Measurements from ENCODE around the gene ESYT3. TPM values are rescaled to one million over a fixed set of nuclear protein-coding genes. Genes with fewer than 3 reads are reported as not detected.
"Not testable (repeated sequence)": the region's sequence is repeated elsewhere in the genome, so short reads cannot be mapped to it uniquely, and the experiment has no call there.

ESYT3 gene
- total RNA-seq, 1 experiment from 2014 or later = 5.6 TPM

DNA sequence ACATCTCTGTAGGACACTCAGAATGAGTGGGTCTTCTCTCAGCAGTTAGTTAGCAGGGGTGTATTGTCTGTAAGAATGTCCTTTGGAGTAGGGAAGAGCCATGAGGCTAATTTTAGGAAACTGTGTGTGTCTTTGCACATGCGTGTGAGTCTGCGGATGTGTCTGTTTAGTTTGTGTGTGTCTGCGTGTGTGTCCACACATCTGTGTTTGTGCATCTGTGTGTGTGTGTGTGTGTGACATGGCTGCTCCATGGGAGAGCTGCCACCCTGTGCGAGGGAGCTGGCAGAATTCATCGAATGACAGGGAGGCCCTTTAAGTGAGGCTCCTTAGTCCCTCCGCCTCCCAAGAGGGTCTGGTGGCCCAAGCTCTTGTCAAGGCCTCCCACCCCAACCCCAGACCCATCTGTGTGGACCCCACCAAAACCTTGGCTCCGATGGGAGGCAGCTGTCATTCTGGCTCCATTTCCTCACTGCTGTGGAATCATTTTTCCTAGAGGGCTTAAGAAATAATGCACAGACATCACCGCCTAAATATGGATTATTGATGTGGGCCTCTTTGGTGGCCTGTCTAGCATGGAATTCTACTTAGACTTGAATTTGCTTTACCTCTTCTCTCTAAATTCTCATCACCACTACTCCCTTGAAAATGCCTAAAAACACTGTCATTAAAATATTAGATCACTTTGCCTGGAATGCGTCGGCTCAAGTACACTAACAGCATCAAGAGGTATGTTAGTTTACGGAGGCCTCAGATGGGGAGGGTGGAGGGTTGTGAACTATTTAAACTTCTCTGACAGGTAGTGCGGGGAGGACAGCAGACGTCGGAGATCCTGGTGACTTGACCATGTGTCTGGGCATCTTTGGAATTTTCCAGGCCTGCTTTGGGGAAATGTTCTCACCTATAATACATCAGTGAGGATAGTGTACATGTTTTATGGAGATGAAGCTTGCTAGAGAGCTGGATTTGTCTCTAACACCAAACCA lies 9.4 kb downstream of the ESYT3 start:
- DNase-seq = peak; percentile 14
- Histone ChIP-seq H3K4me3 (ENCODE audit: insufficient read depth, low read depth, low read length) (no peak overlapping the region), H3K36me3 (replicated peaks; ENCODE audit: control insufficient read depth, insufficient read depth, low read length) (no peaks in the 10 kb centered on the region), H3K27me3 (ENCODE audit: control insufficient read depth, insufficient read depth, low read length) (no peaks in the 10 kb centered on the region)

DNA sequence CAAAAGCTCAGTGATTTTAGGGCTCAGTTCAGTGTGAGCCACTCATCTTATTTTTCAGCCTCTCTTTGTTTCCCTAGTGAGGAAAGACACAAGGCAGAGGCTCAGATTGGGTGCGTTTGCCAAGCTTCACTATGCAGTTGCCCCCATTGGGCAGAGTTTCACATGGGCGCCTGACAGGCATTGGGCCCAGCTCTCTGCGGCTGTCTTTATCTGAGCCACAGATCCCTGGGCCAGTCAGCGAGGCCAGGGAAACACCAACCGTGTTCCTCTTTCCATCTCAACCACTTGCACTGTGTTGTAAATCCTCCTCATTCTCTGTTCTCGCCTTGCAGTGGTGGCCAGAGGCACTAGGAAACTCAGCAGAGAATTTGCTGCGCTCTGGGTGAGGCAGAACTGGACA lies 10.8 kb downstream of the ESYT3 start:
- H3K36me3 ChIP-seq (replicated peaks; ENCODE audit: control insufficient read depth, insufficient read depth, low read length) = no peaks in the 10 kb centered on the region
- DNase-seq = no peak
- no peaks in the 10 kb centered on the region for H3K27me3 ChIP-seq (ENCODE audit: control insufficient read depth, insufficient read depth, low read length)
- H3K4me3 ChIP-seq (ENCODE audit: insufficient read depth, low read depth, low read length) = no peak overlapping the region

DNA sequence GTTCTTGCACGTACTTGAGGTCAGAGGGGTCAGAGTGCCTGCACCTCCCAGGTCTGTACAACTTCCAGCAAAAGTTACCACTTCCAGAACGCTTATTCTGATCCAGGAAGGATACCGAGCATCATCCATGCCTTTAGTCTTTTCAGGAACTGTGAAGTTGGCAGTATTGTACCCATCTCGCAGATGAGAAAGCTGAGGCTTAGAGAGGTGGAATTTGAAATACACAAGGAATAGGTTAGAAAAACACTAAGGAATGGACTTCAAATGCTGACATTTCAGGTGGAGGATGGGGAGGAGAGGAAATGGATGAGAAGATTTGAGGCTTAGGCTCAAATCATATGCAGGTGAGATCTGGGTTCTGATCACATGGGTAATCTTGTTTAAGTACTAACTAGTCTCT lies 11.2 kb downstream of the ESYT3 start:
- DNase-seq = no peak
- no peak overlapping the region for H3K4me3 ChIP-seq (ENCODE audit: insufficient read depth, low read depth, low read length)
- H3K27me3 ChIP-seq (ENCODE audit: control insufficient read depth, insufficient read depth, low read length) = no peaks in the 10 kb centered on the region
- no peaks in the 10 kb centered on the region for H3K36me3 ChIP-seq (replicated peaks; ENCODE audit: control insufficient read depth, insufficient read depth, low read length)

DNA sequence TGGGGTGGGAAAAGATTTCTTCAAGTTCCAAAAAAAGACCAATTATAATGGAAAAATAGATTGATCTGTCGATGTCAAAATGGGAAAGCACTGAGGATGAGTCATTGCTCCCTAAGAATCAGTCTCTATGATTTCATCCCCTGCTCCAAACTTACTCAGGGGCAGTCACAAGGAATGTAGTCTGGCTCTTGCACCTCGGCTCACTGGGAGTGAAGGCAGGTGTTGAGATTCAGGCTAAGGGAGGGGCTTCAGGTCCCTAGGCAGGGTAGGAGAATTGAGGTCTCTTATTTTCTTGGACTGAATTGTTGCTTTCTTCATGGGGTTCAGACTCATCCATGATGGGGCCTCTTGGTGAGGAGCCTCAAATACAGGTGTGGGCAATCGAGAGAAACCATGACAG lies 14.2 kb downstream of the ESYT3 start:
- no peak for DNase-seq
- Histone ChIP-seq H3K36me3 (replicated peaks; ENCODE audit: control insufficient read depth, insufficient read depth, low read length) (no peaks in the 10 kb centered on the region), H3K4me3 (ENCODE audit: insufficient read depth, low read depth, low read length) (no peak overlapping the region), H3K27me3 (ENCODE audit: control insufficient read depth, insufficient read depth, low read length) (no peaks in the 10 kb centered on the region)

DNA sequence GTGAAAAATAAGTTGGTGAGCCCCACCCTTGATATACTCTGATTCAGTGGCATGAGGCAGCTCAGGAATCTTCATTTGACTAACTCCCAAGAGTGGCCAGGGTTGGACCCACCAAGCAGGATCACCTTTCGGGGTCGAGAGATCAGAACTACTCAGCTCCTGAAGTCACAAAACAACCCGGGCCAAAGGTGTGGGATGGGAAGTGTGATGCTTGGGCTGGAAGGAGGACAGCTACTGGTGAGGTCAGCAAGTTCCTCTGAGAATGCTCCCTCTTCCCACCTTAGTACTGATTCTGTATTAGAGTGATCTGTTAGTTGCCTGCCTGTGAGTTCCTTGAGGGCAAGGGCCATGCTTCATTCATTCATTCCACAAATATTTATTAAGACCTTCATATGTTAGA lies 15.1 kb downstream of the ESYT3 start:
- no peak overlapping the region for H3K4me3 ChIP-seq (ENCODE audit: insufficient read depth, low read depth, low read length)
- H3K27me3 ChIP-seq (ENCODE audit: control insufficient read depth, insufficient read depth, low read length) = no peaks in the 10 kb centered on the region
- no peak for DNase-seq
- no peaks in the 10 kb centered on the region for H3K36me3 ChIP-seq (replicated peaks; ENCODE audit: control insufficient read depth, insufficient read depth, low read length)

DNA sequence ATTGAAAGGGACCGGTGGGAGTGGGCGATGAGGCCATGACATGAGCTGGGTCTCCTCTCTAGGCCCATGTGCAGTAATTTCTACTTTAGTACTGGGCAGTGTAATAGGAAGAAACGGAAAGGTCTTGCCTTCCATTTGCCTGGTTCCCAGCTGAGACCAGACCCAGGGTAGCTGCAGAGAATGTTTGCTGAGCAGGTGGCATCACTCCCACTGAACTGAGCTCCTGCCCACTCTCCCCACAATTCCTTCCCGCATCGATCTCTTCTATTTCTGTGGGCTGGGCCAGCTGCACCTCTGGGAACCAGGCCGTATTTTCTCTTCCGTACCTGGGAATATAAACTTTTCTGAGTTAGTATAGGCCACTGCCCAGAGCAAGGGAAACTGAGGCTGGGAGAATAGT lies 15.8 kb downstream of the ESYT3 start:
- no peak for DNase-seq
- Histone ChIP-seq H3K36me3 (replicated peaks; ENCODE audit: control insufficient read depth, insufficient read depth, low read length) (no peaks in the 10 kb centered on the region), H3K27me3 (ENCODE audit: control insufficient read depth, insufficient read depth, low read length) (no peaks in the 10 kb centered on the region), H3K4me3 (ENCODE audit: insufficient read depth, low read depth, low read length) (no peak overlapping the region)

DNA sequence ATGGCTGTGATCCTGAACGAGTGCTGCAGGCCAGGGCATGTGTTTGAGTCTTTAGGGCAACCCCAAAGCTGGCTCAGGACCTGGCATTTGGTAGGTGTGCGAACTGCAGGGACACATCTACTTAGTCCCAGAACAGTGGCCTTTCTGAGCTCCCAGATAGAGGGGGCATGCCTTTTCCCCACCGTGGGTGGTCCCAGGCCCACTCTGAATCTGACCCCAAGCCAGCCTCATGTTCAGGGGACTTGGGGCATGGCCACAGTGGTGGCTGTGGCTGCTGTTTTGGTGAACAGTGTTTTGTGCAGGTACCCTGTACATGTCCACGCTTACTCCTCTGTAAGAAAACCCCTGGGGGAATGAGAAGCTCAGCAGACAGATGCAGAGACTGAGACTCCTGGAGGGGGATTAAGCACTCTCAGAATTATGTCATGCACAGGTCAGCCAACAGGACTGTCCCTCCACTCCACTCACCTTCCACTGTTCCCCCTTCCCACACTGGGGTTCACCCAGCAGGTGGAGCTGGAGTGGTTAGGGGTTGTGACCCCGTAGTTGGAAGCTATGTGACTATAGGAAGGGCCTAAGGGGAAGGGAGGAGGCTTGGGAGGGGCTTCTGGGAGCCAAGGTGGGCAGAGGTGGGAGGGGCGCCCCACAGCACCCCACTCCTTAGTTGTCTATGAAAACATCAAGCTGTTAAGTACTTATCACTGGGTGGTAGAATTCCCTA lies 16.4 kb downstream of the ESYT3 start:
- Histone ChIP-seq H3K4me3 (ENCODE audit: insufficient read depth, low read depth, low read length) (no peak overlapping the region), H3K36me3 (replicated peaks; ENCODE audit: control insufficient read depth, insufficient read depth, low read length) (no peaks in the 10 kb centered on the region), H3K27me3 (ENCODE audit: control insufficient read depth, insufficient read depth, low read length) (no peaks in the 10 kb centered on the region)
- peak; percentile 52 for DNase-seq

DNA sequence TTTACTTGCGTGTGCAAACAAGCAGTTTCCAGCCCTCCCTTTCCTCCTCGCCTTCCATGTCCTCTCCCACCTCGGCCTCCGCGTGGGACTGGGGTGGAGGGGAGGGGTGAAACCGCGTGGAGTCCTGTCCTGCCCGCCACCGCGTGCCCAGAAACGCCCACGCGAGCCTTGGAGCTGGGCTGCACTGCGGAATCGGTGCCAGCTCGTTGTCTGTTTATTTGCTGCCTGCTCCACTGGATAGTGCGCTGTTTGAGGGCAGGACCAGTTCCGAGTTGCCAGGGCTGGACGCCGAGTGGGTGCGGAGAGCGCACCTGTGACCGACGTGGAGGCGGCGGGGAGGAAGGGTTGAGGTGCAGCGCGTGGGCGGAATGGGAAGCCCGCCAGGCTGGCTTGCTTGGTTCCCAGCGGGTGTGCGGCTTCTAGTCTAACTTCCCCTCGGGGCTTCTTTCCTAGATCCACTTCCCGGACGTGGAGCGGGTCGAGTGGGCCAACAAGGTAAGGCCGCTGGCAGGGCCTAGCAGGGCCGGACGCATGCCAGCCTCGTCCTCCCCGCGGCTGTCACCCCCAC lies 17.3 kb downstream of the ESYT3 start:
- peaks cover 1% of the 10 kb centered on the region; the same call in 1 of the 2 replicates for H3K36me3 ChIP-seq (replicated peaks; ENCODE audit: control insufficient read depth, insufficient read depth, low read length)
- H3K27me3 ChIP-seq (ENCODE audit: control insufficient read depth, insufficient read depth, low read length) = no peaks in the 10 kb centered on the region
- H3K4me3 ChIP-seq (ENCODE audit: insufficient read depth, low read depth, low read length) = no peak overlapping the region
- DNase-seq = peak; percentile 75

DNA sequence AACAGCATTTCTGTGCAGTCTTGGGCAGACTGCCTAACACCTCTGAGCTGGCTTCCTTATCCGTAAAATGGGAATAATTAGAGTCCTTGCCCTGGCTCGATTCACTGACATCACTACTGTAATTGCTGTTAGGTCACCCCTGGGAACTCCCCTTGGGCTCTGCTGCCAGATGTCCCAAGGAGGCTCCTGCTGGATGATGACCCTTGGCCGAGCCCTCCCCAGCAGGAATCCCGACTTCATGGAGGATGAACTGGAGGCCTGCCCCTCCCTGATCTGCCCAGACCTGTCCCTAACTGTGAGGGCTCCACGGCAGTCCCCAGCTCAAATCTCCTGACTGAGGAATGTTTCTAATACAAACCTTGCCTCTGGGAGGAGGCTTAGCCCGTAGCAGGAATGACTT lies 18.0 kb downstream of the ESYT3 start:
- DNase-seq = no peak
- Histone ChIP-seq H3K4me3 (ENCODE audit: insufficient read depth, low read depth, low read length) (no peak overlapping the region), H3K27me3 (ENCODE audit: control insufficient read depth, insufficient read depth, low read length) (no peaks in the 10 kb centered on the region), H3K36me3 (replicated peaks; ENCODE audit: control insufficient read depth, insufficient read depth, low read length) (peaks cover 1% of the 10 kb centered on the region; the same call in 1 of the 2 replicates)

DNA sequence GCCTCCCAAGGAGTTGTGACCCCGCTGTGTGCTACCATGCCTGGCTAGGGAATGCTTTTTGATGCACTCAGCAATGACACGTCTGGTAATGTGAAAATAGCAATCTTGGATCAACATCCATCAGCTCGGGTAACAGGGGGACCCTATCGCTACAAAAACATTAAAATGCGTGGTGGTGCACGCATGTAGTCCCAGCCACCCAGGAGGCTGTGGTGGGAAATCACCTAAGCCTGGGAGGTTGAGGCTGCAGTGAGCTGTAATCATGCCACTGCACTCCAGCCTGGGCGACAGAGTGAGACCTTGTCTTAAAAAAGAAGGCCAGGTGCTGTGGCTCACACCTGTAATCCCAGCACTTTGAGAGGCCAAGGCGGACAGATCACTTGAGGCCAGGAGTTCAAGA lies 19.5 kb downstream of the ESYT3 start:
- not testable (repeated sequence) for H3K36me3 ChIP-seq (replicated peaks; ENCODE audit: control insufficient read depth, insufficient read depth, low read length); H3K4me3 ChIP-seq (ENCODE audit: insufficient read depth, low read depth, low read length); H3K27me3 ChIP-seq (ENCODE audit: control insufficient read depth, insufficient read depth, low read length); DNase-seq

DNA sequence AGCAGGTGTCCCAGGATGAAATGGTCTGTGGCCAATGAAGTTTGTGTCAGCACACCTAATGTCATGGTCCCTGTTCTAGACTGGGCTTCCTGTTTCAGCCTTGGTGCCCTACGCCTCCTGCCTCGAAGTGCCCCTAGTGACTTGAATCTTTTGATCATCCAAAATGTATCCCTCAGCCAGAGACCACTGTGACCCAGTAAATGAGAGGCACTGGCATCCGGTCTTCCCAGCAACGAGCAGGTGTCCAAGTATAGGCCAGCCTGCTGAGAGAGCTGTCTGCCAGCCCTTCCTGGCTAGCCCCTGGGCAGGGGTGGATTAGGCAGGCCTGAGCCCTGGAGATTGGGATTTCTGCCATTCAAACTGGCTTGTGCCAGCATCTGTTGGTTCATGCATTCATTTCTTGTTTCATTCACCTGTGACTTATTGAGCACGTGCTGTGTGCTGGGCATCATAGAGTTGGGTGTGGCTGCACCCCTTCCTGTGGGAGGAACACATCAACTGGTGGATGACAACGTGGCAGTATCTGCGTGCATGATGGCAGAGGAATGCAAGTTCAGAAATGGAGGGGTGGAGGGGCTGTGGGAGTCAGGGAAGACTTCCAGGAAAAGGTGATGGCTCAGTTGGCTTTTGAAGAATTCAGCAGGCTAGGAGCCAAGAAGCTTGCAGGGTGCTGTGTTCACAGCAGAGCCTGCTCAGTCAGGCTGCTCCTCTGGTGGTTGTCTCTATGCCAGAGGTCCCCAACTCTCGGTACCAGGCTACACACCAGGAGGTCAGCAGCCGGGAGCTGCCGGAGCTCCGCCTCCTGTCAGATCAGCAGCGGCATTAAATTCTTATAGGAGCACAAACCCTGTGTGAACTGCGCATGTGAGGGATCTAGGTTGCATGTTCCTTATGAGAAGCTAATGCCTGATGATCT lies 21.6 kb downstream of the ESYT3 start:
- Histone ChIP-seq H3K36me3 (replicated peaks; ENCODE audit: control insufficient read depth, insufficient read depth, low read length) (peaks cover 1% of the 10 kb centered on the region; the same call in 1 of the 2 replicates), H3K4me3 (ENCODE audit: insufficient read depth, low read depth, low read length) (no peak overlapping the region), H3K27me3 (ENCODE audit: control insufficient read depth, insufficient read depth, low read length) (no peaks in the 10 kb centered on the region)
- DNase-seq = no peak

DNA sequence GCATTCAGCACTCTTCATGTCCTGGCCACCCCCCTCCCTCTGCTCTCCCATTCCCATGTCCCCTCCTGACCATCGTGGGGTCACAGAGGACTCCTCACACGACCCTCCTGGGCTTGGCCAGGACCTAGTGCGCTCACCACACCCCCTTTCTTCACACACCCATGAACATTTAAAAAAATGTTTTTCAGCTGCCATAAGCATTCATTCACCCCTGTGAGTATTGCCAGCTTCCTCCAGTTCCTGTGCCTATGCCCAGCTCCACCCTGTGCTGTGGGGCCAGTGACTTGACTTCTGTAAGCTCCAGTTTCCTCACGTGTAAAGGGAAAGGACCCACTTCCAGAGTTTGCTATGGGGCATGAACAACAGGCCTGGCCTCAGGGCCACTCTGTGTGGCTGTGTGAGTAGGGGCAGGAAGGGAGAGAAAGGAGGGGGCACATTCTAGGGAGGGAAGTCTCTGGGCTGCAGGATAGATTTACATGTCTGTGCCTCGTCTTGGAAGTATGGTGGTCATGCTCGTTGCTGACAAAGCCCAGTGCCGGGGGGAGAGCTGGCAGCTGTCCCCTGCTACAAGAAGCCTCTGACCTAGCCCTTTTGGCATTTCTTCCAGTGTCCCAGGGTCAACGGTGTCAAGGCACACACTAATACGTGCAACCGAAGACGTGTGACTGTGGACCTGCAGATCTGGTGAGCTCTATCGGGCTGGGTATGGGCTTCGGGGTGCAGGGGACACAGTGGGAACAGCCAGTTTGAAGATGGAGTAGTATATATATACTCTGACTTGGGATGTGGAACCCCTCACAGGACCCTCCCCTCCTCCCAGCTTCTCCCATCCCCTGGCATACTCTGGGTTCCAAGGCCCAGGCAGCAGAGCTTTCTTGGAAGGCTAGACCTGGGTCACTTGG lies 22.8 kb downstream of the ESYT3 start:
- no peak for DNase-seq
- Histone ChIP-seq H3K4me3 (ENCODE audit: insufficient read depth, low read depth, low read length) (no peak overlapping the region), H3K36me3 (replicated peaks; ENCODE audit: control insufficient read depth, insufficient read depth, low read length) (peaks cover 1% of the 10 kb centered on the region; the same call in 1 of the 2 replicates), H3K27me3 (ENCODE audit: control insufficient read depth, insufficient read depth, low read length) (no peaks in the 10 kb centered on the region)

Measured in H7 (cell line).